GM12873 (cell line): ENCODE data around the gene TIA1.

Experiments
- CTCF ChIP-seq: IDR thresholded peaks from 2 replicates; pipeline ENCODE4 v1.5.1; 2012; ENCODE audit warnings: low read depth, mild to moderate bottlenecking, moderate library complexity, low read length, control low read depth; ENCODE audit not compliant: insufficient read depth; ENCODE audit errors: missing control alignments

The TIA1 gene

GRCh38 chr2:70202236-70202806 lies 46.1 kb downstream of the TIA1 start:
- no peak for TF ChIP-seq CTCF

DNA sequence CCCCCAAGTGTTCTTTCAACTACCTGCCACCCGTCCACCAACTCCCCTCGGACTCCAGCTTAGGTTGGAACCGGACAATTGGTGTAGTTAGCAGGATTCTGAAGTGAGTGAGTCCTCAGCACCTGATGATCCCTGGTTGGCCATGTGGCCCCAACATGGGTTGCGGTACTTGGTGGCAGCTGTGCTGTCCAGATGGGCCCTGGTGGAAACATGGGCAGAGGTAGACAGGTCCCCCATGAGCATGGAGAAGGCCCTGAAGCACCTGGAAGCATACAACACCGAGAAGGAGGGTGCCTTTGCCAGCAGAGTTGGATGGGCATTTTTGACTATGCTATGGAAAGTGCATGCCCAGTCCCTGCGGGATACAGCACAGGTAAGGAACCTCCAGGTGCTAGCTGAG lies 46.6 kb downstream of the TIA1 start:
- TF ChIP-seq CTCF: no peak

GRCh38 chr2:70201225-70201768 lies 47.1 kb downstream of the TIA1 start:
- no peak for TF ChIP-seq CTCF

GRCh38 chr2:70199320-70199864 lies 49.0 kb downstream of the TIA1 start:
- TF ChIP-seq CTCF: no peak

- no peak for TF ChIP-seq CTCF
Observed at GRCh38 chr2:70192516-70192915, 55.9 kb downstream of the TIA1 start.

DNA sequence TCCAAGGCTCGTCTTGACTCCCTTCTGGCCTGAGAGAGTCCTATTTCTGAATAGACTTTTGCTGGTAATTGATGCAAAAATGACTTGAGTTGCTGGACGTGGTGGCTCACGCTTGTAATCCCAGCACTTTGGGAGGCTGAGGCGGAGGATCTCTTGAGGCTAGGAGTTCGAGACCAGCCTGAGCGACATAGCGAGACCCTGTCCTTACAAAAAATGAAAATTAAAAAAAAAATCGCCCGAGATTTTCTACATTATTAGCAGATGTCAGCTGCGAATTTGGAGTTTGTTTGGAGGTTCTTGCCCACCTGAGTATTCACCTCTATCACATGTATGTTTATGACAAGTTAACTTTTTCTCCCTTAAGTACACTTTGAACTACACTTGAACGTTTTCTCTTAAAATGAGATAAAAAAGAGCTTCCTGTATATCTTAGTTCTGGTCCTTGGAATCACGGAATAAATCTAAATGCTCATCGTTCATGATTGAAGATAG lies 57.1 kb downstream of the TIA1 start:
- no peak for TF ChIP-seq CTCF

DNA sequence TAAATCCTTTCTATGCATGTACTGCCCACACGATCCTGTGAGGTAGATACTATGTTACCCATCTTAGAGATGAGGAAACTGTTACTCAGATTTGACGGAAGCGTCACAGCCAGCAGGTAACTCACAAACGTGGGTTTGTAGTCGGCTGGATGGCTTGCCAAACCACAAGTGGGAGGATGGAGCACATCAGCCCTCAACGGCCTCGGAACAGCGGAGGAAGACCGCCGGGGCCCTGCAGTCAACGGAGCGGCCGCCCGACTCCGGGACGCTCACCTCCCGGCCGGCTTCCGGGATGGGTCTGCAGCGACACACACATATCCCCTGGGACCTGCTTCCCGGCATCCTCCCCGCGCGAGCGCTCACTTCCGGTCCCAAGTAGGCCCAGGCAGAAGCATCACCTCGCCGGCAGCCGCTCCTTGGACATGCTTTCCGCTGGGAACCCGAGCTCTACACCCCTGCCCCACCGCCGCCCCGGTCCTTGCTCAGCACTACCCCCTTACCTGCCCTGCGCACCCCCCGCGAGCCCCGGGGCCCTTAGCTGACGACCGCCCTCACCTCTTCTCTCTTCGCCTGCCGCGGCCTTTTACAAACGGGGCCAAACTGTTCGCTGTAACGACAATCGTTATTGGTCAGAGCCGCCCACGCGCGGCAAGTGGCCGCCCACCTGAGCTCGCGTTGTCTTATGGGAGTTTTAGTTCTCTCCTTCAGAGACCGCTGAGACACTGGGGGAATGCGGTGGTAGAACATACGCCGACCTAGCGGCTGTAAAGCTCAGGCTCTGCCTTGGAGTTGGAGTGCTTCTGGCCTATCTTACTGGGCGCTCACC lies 57.8 kb downstream of the TIA1 start, which contains the start of gene C2orf42:
Gene C2orf42, minus strand, starts transcription at position 602 of the 826 bp plus-strand sequence. CDS start 9,034 bp downstream, outside the sequence.
- TF ChIP-seq CTCF: no peak
